ENCODE measurements around the gene CHCHD6.

The CHCHD6 gene

GRCh38 chr3:126682009-126682408 is 22.0 kb upstream of the CHCHD6 start:
- TF ChIP-seq POLR2AphosphoS5 (IDR thresholded peaks at IDR 0.05; ENCODE audit: low read depth, low read length): no peak
- no peak for TF ChIP-seq TAF1 (IDR thresholded peaks at IDR 0.05; ENCODE audit: borderline replicate concordance, insufficient read depth, low read length)
- no peak for TF ChIP-seq SIN3A (IDR thresholded peaks at IDR 0.05; ENCODE audit: borderline replicate concordance, insufficient read depth, low read length)

GRCh38 chr3:126683069-126683468 is 21.0 kb upstream of the CHCHD6 start:
- TF ChIP-seq SIN3A (IDR thresholded peaks at IDR 0.05; ENCODE audit: borderline replicate concordance, insufficient read depth, low read length): no peak
- TF ChIP-seq REST (IDR thresholded peaks at IDR 0.05; ENCODE audit: insufficient read depth in 1 of 2, low read depth in 2 of 2, low read length in 2 of 2): no peak
- no peak for TF ChIP-seq POLR2AphosphoS5 (IDR thresholded peaks at IDR 0.05; ENCODE audit: low read depth, low read length)
- TF ChIP-seq TAF1 (IDR thresholded peaks at IDR 0.05; ENCODE audit: borderline replicate concordance, insufficient read depth, low read length): no peak
- no peak for TF ChIP-seq FOXP2 (optimal IDR thresholded peaks at IDR 0.05; ENCODE audit: borderline replicate concordance, extremely low read depth, extremely low read length, insufficient read depth)

- no peak for TF ChIP-seq TAF1 (IDR thresholded peaks at IDR 0.05; ENCODE audit: borderline replicate concordance, insufficient read depth, low read length)
- TF ChIP-seq REST (IDR thresholded peaks at IDR 0.05; ENCODE audit: insufficient read depth in 1 of 2, low read depth in 2 of 2, low read length in 2 of 2): no peak
- TF ChIP-seq POLR2AphosphoS5 (IDR thresholded peaks at IDR 0.05; ENCODE audit: low read depth, low read length): no peak
- TF ChIP-seq FOXP2 (optimal IDR thresholded peaks at IDR 0.05; ENCODE audit: borderline replicate concordance, extremely low read depth, extremely low read length, insufficient read depth): no peak
- no peak for TF ChIP-seq SIN3A (IDR thresholded peaks at IDR 0.05; ENCODE audit: borderline replicate concordance, insufficient read depth, low read length)
These were observed 19.8 kb upstream of the CHCHD6 start for GRCh38 chr3:126684218-126684751.

DNA sequence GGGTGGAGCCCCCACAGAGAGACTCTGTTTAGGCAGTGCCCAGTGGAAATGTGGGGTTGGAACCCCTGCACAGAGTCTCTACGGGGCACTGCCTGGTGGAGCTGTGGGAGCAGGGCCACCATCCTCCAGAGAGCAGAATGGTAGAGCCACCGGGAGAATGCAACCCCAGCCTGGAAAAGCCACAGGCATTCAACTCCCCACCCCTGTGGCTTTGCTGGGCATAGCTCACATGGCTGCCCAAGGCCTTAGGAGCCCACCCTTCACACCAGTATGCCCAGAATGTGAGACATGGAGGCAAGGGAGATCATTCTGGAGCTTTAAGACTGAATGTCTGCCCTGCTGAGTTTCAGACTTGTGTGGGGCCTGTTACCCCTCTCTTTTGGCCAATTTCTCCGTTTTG is 19.0 kb upstream of the CHCHD6 start:
- TF ChIP-seq TAF1 (IDR thresholded peaks at IDR 0.05; ENCODE audit: borderline replicate concordance, insufficient read depth, low read length) (no peak), SIN3A (IDR thresholded peaks at IDR 0.05; ENCODE audit: borderline replicate concordance, insufficient read depth, low read length) (no peak)

DNA sequence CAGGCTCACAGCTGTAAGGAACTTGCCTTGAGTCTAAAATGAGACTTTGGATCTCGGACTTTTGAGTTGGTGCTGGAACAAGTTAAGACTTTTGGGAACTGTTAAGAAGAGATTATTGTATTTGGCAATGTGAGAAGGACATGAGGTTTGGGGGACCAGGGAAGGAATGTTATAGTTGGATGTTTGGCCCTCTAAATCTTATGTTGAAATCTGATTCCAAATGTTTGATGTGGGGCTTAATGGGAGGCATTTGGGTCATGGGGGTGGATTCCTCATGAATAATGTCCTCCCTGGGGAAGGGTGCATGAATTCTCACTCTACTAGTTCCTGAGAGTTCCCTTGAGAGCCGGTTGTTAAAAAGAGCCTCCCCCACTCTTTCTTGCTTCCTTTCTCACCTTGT is 18.5 kb upstream of the CHCHD6 start:
- TF ChIP-seq TAF1 (IDR thresholded peaks at IDR 0.05; ENCODE audit: borderline replicate concordance, insufficient read depth, low read length) (no peak), REST (IDR thresholded peaks at IDR 0.05; ENCODE audit: insufficient read depth in 1 of 2, low read depth in 2 of 2, low read length in 2 of 2) (no peak), POLR2AphosphoS5 (IDR thresholded peaks at IDR 0.05; ENCODE audit: low read depth, low read length) (no peak)

GRCh38 chr3:126691765-126692164 is 12.3 kb upstream of the CHCHD6 start:
- no peak for TF ChIP-seq REST (IDR thresholded peaks at IDR 0.05; ENCODE audit: insufficient read depth in 1 of 2, low read depth in 2 of 2, low read length in 2 of 2)
- no peak for TF ChIP-seq TAF1 (IDR thresholded peaks at IDR 0.05; ENCODE audit: borderline replicate concordance, insufficient read depth, low read length)
- TF ChIP-seq SIN3A (IDR thresholded peaks at IDR 0.05; ENCODE audit: borderline replicate concordance, insufficient read depth, low read length): no peak
- no peak for TF ChIP-seq FOXP2 (optimal IDR thresholded peaks at IDR 0.05; ENCODE audit: borderline replicate concordance, extremely low read depth, extremely low read length, insufficient read depth)
- no peak for TF ChIP-seq POLR2AphosphoS5 (IDR thresholded peaks at IDR 0.05; ENCODE audit: low read depth, low read length)
